Left forelimb (tissue), 1 donor: Measurements from ENCODE around the gene OR2F2.

Source experiments
- DNase-seq: peaks from one replicate; pipeline ENCODE4 v3.0.0-alpha.2; 2018; ENCODE audit warnings: low spot score

Gene OR2F2

DNA sequence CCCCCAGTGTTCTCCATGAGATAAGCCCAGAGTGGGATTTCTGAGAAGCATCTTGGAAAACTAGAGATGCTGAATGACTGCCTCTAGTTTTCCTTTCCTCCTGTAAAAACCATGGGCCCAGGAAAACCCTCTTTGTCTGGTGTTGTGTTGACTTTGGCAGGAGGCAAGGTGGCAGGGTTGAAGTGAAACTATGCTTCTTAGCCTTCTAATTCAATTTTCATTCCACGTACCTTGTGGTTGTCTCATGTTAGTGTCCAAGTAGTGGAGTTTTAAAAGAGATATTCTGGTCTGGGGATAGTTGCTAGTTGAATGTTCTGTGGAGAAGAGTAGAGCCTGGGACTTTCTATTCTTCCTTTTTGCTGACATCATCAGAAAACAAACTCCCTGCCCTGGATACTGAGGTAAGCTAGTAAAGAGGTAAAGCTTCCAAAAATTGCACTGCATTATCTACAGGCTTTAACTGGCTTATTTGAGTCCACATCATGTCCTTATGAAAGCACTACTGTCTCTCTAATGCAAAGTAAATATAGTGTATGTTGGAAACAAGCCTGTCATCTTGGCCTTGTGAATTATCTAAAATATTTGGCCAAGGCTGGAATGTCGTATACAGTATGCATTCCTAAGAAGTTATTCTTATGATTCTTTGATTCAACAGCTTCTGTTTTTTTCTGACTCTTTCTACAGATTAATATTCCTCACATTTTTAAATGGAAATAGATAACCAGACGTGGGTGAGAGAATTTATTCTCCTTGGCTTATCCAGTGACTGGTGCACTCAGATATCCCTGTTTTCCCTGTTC, at the start of gene OR2F2:
Gene OR2F2, plus strand, starts transcription at position 708 of the 800 bp plus-strand sequence. Its CDS starts 0 bp downstream, at position 708.
- DNase-seq: no peak

- DNase-seq: no peak
Observed at GRCh38 chr7:143885951-143886350, 49.1 kb upstream of the OR2F2 start.

DNA sequence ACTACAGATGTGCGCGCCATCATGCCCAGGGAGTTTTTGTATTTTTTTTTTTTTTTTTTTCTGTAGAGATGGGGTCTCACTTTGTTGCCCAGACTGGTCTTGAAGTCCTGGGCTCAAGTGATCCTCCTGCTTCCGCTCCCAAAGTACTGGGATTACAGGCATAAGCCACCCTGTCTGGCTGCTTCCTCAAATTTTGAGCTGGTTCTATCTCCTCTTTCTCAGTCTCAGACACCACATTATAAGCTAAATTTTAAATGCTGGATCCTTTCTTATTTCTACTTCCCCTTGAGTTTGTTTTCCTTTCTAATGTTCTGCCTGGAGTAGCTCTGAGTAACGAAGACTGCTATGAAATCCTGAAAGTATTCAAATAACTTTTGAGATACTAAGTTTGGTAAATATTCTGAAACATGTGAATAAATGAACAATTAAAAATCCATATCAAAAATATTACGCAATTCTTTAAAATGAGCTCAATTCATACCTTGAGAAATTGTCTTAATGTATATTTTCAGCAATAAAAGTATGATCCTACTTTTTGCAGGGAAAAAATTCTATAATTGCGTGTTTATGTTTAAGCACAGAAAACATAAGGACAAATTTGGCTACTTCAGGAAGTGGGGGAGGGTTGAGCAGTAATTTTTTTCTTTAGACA, 48.1 kb upstream of the OR2F2 start:
- DNase-seq: no peak

- no peak for DNase-seq
Observed at GRCh38 chr7:143889068-143889467, 46.0 kb upstream of the OR2F2 start.

GRCh38 chr7:143890558-143890957, 44.5 kb upstream of the OR2F2 start:
- no peak for DNase-seq

DNA sequence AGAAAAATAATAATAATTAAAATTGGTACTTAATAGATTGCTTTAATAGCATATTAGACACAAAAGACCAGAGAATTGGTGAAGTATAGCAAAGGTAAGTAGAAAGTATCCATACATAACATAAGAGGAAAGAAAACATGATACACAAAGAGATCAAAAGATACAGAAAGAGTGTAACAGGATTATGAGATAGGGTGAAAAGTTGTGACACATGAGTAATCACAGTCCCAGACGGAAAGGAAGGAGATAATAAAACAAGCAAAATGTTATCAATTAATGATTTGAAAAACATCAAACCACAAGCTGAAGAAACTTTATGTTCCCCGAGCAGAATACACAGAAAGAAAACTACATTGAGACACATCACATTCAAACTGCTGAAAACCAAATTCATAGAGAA, 43.6 kb upstream of the OR2F2 start:
- no peak for DNase-seq

DNA sequence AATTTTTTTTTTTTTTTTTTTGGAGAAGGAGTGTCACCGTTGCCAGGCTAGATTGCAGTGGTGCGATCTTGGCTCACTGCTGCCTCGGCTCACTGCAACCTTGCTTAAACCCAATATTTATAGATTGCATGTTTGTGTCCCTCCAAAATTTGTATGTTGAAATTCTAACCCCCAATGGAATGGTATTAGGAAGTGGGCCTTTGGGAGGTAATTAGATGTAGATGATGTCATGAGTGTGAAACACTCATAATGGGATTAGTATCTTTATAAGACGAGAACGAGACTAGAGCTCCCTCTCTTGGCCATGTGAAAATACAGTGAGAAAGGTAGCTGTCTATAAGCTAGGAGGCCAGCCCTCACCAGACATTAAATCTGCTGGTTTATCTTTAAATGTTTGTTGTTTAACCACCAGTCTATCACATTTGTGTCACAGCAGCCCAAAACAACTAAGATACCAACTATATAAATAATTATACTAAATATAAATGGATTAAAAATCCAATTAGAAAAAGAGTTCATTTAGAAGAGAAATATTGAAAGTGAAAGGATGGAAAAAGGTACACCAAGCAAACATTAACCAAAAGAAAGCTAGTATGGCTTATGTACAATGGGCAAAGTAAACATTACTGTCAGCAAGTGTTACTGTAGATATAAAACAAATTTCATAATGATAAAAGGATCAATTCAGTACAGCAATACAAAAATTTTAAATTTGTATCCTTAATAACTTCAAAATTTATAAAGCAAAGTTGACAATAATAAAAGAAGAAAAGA, 42.3 kb upstream of the OR2F2 start:
- DNase-seq: no peak

DNA sequence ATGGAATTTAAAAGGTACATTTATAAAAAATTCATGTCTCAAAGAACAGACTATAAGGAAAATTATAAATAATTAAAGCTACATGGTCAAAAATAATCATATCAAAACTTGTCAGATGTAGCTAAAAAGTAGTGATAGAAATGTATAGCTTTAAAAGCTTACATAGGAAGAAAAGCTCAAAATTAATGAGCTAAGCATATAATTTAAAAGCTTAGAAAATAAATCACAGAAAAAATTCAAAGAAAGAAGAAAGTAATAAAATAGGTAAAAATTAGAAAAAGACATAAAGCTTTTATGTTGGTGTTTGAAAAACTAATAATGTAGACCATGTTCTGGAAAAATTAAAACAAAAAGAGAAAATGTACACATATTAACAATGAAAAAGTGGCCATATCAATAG, 38.4 kb upstream of the OR2F2 start:
- DNase-seq: no peak

- no peak for DNase-seq
Observed at GRCh38 chr7:143898810-143899209, 36.2 kb upstream of the OR2F2 start.

DNA sequence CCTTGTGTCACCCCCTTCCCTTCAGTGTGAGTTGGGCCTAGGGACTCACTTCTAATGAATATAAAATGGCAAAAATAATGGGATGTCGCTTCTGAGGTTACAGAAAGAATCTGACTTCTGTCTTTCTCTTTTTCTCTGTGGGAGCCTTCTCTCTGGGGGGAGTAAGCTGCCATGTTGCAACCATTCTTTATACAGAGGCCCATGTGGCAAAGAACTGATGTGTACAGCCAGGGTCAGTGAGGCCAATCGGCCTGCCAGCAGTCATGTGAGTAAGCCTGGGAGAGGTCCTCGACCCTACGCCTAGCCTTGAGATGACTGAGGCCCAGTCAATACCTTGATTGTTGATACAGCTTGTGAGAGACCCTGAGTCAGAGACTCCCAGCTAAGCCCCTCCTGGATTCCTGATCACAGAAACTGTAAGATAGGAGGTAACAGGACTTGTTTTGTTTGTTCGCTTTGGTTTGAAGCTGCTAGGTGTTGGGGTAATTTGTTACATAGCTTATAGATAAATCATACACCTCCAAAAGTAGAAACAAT, 34.7 kb upstream of the OR2F2 start:
- DNase-seq: no peak

- no peak for DNase-seq
Observed at GRCh38 chr7:143901332-143901667, 33.7 kb upstream of the OR2F2 start.

GRCh38 chr7:143901668-143902331, 33.2 kb upstream of the OR2F2 start, which contains the start of gene TCAF1:
TSS of gene TCAF1 (minus strand) at chr7:143902176. CDS start at chr7:143876608, 25,568 bp downstream.
- peak; percentile 95 for DNase-seq

GRCh38 chr7:143902332-143902899, 32.6 kb upstream of the OR2F2 start:
- DNase-seq: no peak

GRCh38 chr7:143905509-143905908, 29.5 kb upstream of the OR2F2 start:
- no peak for DNase-seq

DNA sequence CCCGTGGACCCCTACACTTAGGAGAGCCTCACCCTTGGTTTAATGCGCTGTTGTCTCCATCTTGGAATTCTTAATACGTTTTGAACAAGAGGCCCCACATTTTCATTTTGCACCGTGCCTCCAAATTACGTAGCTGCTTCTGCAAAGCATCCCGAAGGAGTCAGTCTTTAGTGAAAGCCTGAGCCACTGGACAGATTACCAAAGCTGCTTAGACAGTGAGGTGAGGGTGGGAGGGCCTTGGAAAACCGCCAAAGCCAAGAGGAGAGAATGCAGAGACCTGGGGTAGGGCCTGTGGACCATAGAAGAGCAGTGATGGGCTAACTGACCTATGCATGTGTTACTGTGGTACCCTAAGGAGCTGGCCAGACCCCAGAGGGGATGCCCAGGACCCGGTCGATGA, 28.9 kb upstream of the OR2F2 start:
- DNase-seq: no peak

- no peak for DNase-seq
Observed at GRCh38 chr7:143906895-143907294, 28.1 kb upstream of the OR2F2 start.

DNA sequence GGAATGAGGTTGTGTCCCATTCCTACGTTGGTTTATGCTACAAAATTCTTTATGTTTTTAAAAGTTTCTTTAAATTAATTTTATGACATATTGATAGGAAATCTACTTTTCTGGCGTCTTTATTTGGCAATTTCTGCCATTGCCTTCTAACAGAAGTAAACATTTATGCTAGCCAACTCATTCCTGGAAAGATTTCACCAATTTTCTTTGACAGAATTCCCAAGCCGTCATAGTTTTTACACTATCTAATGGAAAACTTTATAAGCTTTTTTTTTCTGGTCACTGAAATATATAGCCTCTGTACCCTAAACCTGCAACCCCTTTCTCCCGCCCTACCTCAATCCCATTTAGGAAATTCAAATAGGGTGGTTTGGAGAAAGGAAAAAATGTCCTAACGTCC, 26.9 kb upstream of the OR2F2 start:
- no peak for DNase-seq

DNA sequence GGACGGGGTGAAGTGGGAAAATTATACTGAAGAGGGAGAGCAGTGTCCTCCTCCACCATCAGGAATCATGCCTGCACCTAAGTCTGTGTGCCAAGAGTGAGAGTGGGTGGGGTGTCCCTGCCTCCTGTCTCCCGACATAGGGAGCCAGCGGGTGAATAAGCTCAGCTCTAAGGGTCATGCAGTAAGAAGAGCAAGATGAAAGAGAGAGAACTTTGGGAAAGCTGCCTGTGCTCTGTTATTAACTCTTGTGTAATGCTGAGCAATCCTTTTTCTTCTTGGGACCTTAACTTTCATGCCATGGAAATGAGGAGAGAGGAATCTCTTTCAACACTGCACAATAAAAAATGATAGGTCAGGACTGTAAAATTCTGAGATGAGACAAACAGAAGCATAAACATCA, 25.2 kb upstream of the OR2F2 start:
- DNase-seq: no peak

DNA sequence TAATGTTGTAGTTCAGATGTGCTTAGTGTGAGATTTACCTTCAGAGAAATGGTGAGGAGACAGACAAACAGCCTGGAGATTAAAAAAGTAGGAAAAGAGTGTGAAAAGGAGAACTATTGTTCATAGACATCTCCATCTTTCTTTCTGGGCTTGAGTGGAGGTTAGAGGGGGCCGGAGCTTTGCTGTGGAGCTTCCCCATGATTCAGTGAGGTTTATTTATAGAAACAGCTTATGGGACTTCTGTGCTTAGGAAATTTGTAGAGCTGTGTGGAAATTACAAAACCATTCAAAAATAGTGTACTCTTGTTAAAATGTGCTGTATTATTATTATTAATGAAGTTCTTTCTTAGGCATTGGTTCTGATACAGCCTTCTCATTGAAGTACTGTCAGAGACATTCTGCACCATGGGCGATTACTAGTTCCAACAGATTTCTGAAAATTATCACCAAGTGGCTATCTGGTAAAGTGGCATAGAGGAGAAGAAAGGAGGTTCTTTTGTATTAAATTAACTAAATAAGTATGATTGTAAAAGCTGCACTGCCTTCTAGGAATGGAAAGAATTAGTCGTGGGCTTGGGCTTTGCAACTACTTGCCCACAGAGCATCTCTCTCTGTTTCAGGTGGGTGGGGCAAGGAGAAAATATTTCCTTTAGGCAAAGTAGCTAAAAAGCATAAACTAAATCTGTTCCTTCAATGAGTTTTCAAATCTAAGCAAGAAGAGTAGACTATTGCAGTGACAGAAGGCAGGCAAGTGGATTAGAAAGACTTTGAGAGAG, 24.4 kb upstream of the OR2F2 start:
- no peak for DNase-seq

DNA sequence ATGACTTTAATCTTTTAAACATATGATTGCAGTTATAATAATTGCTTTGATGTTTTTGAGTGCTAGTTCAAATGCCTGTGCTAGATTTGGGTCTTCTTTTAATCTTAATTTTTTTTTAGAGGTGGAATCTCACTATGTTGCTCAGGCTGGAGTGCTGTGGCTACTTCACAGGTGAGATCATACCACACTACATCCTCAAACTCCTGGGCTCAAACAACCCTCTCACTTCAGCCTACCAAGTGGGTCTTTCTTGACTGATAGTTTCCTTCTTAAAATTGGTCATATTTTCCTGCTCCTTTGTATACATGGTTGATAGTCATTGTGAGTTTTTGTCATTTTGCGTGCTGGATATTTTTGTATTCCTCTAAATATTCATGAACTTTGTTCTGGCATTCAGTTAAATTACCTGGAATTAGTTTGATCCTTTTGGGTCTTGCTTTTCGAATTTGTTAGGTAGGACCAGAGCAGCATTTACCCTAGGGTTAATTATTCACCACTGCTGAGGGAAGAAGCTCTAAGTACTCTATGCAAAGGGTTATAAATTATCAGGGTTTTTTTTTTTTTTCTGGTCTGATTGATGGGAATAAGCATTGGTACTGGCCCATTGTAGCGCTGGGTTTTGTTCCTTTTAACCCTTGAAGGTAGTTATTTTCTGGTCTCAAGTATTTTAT, 21.0 kb upstream of the OR2F2 start:
- no peak for DNase-seq
